Vagina (tissue), 2 donors: ENCODE results near the gene KRT6B.

Source experiments
- POLR2A ChIP-seq, 2 donors: fragments of 450-650 bp; IDR thresholded peaks; one replicate each; pipeline ENCODE4 v1.6.1; 2017; ENCODE audit warnings: antibody characterized with exemption in 2 of 2, mild to moderate bottlenecking in 2 of 2, moderate library complexity in 2 of 2
- TF ChIP-seq, protein P1 (sequence below), 3 experiments: fragments of 450-650 bp in 2 of 3; fragments of 200-600 bp in 1 of 3; sonication (generic) in 1 of 3; IDR thresholded peaks; one replicate each; pipeline ENCODE4 v1.5.1; 2017 to 2019; ENCODE audit warnings: antibody characterized with exemption in 3 of 3, mild to moderate bottlenecking in 2 of 3, moderate library complexity in 2 of 3

DNA sequence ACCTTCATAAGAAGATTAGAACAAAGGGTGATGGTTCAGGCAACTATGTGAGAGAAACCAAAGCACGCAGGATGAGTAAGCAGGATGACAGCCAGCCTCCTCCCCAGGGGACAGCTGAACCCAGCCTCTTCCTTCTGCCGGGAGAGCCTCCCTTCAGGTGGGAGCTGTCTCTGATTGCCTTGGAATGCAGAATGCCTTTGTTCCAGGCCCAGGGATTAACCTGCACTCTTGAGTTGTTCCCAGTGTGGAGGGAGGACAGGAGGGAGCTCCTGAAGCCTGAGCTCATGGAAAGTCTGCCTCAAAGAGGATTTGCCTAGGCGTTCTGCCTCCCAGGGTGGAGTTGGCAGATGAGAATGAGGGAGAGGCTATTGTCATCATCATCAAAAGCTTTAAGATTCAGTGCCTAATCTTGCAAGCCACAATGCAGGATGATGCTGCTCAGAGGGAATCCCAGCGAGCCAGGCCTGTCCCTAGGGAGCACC, 44.7 kb upstream of the KRT6B start:
- TF ChIP-seq, protein P1, sequence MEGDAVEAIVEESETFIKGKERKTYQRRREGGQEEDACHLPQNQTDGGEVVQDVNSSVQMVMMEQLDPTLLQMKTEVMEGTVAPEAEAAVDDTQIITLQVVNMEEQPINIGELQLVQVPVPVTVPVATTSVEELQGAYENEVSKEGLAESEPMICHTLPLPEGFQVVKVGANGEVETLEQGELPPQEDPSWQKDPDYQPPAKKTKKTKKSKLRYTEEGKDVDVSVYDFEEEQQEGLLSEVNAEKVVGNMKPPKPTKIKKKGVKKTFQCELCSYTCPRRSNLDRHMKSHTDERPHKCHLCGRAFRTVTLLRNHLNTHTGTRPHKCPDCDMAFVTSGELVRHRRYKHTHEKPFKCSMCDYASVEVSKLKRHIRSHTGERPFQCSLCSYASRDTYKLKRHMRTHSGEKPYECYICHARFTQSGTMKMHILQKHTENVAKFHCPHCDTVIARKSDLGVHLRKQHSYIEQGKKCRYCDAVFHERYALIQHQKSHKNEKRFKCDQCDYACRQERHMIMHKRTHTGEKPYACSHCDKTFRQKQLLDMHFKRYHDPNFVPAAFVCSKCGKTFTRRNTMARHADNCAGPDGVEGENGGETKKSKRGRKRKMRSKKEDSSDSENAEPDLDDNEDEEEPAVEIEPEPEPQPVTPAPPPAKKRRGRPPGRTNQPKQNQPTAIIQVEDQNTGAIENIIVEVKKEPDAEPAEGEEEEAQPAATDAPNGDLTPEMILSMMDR (IDR thresholded peaks at IDR 0.05) = no peak
- no peak for TF ChIP-seq POLR2A (IDR thresholded peaks at IDR 0.05)
